ENCODE results near the gene OR13C9.
"Not testable (repeated sequence)": the region's sequence is repeated elsewhere in the genome, so short reads cannot be mapped to it uniquely, and the experiment has no call there.

The OR13C9 gene, protein sequence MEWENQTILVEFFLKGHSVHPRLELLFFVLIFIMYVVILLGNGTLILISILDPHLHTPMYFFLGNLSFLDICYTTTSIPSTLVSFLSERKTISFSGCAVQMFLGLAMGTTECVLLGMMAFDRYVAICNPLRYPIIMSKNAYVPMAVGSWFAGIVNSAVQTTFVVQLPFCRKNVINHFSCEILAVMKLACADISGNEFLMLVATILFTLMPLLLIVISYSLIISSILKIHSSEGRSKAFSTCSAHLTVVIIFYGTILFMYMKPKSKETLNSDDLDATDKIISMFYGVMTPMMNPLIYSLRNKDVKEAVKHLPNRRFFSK

DNA sequence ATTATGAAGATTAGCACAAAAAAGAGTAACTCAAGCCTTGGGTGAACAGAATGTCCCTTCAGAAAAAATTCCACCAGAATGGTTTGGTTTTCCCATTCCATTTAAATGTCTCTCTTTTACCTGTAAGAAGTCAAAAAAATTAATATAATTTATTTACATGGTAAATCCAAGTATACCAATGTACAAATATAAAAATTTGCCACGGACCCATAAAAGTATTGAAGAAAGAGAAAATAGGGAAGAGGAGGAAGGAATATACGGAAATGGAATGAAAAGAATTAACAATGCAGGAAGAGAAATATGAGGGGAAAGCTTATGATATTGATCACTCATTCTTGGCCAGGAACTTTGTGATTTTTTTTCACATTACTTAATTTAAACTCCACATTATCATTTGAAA, at the start of gene OR13C9:
TSS of gene OR13C9 (minus strand) at position 101 of the 400 bp plus-strand sequence. CDS start at position 101, 0 bp downstream.
- DNase-seq, result no peak

DNA sequence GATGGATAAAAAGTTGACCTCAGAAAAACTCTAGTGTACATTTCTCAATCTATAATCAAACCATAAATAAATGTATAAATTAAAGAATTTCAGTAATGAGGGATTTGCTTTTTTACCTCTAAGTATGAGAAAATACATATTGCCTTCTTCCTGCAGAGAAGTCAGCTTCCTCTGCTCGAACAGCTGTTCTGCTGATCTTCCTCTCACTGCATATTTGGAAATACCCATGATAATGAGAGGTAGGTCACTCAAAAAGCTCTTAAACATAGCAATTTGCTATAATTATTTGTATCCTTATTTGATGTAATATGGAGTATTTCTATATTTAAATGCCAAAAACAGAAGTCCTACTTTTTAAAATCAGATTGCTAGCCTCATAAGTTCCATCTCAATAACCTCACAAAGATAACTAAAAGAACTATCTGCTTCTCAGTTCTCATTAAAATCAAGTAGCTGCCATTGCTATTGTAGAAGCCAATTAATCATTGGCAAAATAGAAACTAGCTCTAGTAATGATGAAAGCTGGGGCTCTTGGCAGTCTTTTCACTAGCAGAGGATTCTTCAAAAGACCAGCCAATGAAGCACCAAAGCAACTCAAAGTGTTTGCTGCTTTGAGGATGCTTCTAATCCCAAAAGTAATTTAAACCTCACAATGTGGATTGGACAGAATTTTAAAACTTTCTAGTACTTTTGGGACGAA, 40.6 kb upstream of the OR13C9 start:
- no peak for DNase-seq

DNA sequence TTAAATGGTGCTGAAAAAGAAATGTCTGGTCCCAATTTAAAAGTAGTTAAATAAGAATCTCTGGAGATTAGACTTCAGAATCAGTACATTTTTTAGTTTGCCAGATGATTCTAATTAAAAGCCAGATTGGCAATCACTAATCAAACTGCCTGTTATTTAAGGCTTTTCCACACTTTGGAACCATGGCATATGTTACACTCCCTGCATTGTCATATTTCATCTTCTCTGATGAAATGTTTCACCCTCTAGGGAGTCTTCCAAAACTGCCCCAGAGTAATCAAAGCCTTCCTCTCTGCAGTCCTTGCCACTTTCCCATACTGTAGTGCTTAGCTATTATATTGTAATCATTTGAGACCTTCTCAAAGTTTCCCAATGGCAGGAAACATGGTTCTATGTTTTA, 17.5 kb upstream of the OR13C9 start:
- DNase-seq, result no peak

DNA sequence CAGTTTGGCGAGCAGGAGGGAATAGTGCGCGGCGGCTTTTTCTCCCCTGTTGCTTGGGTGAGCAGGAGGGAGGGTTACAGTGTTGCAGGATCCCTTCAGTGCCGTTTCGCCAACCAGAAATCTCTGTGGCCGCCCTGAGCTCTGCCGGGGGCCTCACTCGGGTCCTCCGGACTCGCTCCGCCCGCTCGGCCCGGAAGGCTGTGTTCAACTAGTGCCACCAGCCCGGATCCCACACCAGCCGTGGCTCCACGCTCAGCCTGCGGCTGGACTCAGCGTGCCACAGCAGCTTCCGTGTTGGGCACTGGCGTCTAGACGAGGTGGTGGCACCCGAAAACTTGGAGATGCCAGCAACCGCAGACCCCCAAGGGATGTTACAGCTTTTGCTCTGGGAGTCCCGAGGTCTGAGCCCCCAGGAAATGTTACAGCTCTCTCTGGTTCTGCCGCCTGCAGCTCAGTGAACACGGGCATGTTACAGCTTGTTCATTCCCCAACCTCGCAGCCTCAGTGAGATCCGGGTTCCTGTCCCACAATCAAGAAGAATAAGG, 16.0 kb upstream of the OR13C9 start:
- no peak for DNase-seq

DNA sequence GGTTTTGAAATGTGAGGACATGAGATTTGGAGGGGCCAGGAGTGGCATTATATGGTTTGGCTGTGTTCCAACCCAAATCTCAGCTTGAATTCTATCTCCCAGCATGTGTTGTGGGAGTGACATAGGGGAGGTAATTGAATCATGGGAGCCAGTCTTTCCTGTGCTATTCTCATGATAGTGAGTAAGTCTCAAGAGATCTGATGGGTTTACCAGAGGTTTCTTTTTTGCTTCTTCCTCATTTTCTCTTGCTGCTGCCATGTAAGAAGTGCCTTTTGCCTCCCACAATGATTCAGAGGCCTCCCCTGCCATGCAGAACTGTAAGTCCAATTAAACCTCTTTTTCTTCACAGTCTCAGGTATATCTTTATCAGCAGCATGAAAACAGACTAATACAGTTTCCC, 8.0 kb upstream of the OR13C9 start:
- DNase-seq, result not testable (repeated sequence)

DNA sequence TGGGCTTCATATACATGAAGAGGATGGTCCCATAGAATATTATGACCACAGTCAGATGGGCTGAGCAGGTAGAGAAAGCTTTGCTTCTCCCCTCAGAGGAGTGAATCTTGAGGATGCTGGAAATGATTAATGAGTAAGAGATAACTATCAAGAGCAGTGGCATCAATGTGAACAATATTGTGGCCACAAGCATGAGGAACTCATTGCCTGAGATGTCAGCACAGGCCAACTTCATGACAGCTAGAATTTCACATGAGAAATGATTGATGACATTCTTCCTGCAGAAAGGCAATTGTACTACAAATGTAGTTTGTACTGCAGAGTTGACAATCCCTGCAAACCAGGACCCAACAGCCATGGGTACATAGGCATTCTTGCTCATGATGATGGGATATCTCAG, 586 bp downstream of the OR13C9 start:
- DNase-seq, result no peak

DNA sequence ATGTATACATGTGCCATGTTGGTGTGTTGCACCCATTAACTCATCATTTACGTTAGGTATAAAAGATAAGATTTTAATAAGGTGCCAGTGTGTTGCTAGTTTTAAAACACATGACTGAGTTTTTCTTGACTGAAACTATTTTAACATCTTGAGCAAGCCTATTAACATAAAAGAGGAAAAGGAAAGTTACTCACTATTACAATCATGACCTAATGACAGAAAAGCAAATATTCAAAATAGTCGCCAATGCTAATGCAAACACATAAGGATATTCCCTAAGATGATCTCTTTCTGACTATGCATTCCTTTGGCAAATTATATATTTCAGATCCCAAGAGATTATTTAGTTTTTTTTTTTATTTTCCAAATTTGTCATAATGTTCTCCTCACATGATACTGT, 6.8 kb downstream of the OR13C9 start:
- no peak for DNase-seq

DNA sequence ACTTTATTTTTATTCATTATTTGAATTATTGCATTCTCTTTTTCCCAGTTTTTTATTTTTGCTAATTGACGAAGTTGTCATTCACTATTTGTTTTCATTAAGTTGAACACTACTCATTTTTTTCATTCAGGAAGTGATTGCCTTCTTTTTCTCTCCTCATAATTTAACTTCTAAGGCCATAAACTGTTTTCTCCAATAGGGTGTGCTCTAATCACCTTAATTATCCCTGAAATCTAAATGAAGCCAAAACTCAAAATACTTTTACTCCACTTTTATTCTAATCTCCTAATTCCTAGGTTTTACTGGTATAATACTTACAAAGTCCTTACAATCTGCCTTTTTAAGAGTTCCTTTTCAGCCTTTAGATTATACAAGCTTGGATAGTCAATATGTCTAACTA, 9.7 kb downstream of the OR13C9 start:
- no peak for DNase-seq

DNA sequence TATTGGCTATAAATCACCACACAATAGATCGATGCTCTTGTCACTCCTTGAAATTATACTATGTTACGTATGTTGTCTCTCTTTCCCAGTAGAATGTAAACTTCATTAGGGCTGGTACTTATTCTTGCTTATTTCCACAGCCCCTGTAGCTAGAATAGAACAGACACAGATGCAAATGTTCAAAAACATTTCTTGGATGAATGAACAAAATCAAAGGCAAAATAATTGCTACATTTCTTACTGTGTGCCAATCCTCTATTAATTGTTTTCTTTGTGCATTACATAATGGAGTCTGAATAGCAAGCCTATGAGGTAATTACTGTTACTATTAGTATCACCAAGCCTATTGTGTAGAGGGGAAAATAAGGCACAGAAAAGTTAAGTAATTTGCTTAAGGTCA, 11.9 kb downstream of the OR13C9 start:
- DNase-seq, result no peak

DNA sequence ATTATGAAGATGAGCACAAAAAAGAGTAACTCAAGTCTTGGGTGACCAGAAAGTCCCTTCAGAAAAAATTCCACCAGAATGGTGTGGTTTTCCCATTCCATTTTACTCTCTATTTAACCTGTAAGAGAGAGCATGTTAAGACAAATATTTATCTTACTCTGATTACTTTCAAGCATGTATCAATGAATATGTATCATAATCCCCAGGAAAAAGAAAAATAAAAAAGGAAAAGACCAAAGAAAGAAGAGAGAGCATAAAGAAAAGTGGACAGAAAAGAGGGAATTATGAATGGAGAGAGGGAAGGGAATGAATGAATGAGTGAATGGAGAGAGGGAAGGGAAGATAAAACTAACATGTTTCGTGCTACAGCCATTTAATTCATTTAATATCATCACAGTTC, 12.5 kb downstream of the OR13C9 start, which contains the start of gene OR13C2:
TSS of gene OR13C2 (minus strand) at position 101 of the 400 bp plus-strand sequence. CDS start at position 101, 0 bp downstream.
- not testable (repeated sequence) for DNase-seq

DNA sequence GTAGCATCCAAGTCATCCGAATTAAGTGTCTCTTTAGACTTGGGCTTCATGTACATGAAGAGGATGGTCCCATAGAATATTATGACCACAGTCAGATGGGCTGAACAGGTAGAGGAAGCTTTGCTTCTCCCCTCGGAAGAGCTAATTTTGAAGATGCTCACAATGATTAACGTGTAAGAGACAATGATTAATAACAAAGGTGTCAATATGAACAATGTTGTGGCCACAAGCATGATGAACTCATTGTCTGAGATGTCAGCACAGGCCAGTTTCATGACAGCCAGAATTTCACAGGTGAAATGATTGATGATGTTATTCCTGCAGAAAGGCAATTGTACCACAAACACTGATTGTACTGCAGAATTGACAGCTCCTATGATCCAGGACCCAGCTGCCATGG, 13.2 kb downstream of the OR13C9 start:
- no peak for DNase-seq

DNA sequence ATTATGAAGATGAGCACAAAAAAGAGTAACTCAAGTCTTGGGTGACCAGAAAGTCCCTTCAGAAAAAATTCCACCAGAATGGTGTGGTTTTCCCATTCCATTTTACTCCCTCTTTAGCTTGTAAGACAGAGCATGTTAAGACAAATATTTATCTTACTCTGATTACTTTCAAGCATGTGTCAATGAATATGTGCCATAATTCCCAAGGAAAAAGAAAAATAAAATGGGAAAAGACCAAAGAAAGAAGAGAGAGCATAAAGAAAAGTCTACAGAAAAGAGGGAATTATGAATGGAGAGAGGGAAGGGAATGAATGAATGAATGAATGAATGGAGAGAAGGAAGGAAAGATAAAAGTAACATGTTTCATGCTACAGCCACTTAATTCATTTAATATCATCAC, 18.7 kb downstream of the OR13C9 start, which contains the start of gene OR13C5:
TSS of gene OR13C5 (minus strand) at position 101 of the 400 bp plus-strand sequence. CDS start at position 101, 0 bp downstream.
- not testable (repeated sequence) for DNase-seq

DNA sequence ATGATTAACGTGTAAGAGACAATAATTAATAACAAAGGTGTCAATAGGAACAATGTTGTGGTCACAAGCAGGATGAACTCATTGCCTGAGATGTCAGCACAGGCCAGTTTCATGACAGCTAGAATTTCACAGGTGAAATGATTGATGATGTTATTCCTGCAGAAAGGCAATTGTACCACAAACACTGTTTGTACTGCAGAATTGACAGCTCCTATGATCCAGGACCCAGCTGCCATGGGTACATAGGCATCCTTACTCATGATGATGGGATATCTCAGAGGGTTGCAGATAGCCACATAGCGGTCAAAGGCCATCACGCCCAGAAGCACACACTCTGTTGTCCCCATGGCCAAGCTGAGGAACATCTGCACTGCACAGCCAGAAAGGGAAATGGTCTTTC, 19.3 kb downstream of the OR13C9 start:
- not testable (repeated sequence) for DNase-seq

DNA sequence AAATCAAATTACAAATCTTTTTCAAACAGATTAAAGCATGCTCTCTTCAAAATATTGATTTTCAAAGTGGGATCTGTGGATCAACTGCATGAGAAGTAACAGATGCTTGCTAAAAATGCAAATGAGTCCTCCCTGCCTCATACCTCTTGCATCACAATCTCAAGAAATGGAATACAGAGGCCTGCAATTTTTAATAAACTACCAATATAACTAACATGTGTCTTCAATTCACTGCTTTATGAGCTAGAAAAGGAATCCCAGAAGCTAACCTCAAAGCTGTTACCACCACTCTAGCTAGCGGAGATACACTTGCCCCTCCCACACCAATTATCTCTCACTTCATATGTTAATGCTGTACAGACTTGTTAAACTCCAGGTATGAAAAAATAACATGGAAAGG, 28.4 kb downstream of the OR13C9 start:
- no peak for DNase-seq

DNA sequence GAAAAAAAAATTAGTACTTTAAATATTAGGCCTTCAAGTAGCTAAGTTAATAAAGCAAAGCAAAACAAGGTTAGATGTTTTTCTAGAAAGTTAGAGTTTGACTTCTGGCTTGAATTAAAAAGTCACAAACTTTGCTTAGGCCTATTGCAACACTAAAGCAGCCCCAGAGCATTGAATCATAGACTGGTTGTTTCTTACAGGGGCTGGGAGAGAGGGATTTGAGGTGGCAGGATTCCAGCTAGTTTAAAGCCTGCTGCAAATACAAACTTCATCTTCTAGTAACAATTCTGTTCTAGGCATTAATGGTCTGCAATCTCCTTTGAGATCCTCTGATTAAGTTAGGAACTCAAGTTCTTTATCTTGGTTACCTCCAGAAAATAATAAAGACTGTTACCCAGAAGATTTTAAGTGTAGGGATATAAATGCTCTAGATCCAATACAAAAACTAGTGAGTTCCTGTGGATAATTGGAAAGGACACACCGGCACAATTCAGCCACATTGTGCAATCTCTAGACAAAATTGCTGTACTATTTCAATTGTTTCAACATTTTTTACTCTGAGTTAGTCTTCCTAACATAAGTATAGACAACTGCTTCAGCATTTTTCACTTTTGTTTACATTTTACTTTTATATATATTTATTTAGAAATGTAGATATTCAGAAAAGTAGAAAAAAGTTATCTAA, 31.4 kb downstream of the OR13C9 start:
- DNase-seq, result no peak

DNA sequence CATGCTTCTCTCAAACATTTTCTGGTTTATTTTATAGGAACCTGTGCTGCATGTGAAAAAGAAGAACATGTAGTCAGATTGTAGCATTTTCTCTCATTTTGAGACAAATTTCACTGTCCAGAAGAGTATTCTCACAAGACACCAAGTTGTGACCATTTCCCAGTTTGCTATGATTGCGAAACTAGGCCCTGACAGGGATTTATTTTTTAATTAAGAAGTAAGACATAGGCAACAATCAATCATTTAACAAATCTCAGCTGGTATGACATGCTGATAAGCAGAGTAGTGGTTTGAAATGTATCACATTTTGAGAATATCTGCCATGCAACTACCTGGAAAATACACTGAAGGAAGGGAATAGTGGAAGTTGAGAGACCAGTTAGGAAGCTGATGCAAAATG, 37.4 kb downstream of the OR13C9 start:
- DNase-seq, result no peak

DNA sequence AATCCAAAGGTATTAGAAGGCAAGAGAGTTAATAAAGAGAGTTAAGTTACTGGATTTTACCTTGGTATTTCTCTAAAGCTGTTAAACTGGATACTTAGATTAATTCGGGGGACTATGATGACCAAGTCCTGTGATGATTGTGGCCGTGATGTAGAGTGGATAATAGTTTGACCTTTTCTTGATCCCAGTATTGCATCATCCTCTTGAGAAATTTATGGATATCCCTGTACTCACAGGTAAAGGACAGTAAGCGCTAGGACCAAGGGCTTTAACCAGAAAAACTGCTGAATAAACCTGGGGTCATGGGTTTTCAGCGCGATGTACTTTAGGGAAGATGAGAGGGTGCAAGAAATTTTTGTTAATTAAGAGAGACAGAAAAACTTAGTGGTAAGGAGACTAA, 40.7 kb downstream of the OR13C9 start:
- DNase-seq, result no peak

DNA sequence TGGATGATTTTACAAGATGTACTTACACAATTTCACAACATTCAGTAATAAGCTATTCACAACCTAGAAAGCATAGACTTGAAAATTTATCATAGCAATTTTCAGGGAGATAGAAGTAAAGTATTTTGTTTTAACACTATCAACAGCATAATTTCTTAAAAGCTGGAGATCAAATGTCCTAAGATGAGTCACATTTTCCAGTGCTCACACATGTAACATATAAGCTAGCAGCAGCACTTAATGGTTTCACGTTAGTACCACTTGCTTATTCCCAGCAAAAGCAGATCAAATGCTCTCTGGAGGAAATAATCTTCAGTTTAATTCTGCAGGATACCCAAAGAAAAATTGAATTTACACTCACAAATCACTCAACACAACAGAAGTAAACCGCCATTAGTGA, 42.5 kb downstream of the OR13C9 start:
- DNase-seq, result no peak

DNA sequence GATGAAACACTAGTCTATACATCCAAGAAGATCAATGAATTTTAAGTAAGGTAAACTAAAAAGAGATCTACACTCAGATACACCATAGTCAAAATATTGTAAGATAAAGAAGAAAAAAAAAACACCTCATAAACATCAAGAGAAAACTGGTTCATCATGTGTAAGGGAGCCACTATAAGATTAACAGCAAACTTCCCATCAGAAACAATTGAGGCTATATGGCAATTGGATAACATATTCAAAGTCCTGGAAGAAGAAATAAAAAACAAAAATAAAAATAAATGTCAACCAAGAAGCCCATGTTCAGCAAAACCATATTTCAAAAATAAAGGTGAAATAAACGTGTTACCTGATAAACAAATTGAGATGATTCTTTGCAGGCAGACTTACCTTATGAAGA, 45.4 kb downstream of the OR13C9 start:
- no peak for DNase-seq

DNA sequence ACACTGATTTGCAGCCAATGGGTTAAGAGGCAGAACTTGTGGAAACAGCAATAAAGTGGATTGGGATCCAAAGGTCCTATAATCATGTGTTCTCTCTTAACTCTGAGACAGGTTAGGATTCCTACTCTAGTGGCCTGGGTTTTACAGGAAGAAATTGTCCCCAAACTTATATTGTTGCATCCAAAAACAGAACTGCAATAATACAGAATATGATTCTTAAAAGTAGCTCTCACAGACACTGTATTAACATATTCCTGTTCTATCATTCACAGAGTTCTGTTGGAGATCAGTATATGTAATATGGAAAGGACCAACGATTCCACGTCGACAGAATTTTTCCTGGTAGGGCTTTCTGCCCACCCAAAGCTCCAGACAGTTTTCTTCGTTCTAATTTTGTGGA, 49.1 kb downstream of the OR13C9 start, which contains the start of gene OR13C8:
TSS of gene OR13C8 (plus strand) at position 301 of the 400 bp plus-strand sequence. CDS start at position 301, 0 bp downstream.
- no peak for DNase-seq
